GM21723 (cell line): ENCODE measurements around the gene MSI2.
"Not testable (repeated sequence)": the region's sequence is repeated elsewhere in the genome, so short reads cannot be mapped to it uniquely, and the experiment has no call there.

Source experiments
- ATAC-seq: cut with Tn5 transposase; IDR thresholded peaks from one replicate; pipeline ENCODE4 v1.9.1; 2021; ENCODE audit warnings: mild to moderate bottlenecking, moderate library complexity; ENCODE audit not compliant: unreplicated experiment

MSI2 gene

DNA sequence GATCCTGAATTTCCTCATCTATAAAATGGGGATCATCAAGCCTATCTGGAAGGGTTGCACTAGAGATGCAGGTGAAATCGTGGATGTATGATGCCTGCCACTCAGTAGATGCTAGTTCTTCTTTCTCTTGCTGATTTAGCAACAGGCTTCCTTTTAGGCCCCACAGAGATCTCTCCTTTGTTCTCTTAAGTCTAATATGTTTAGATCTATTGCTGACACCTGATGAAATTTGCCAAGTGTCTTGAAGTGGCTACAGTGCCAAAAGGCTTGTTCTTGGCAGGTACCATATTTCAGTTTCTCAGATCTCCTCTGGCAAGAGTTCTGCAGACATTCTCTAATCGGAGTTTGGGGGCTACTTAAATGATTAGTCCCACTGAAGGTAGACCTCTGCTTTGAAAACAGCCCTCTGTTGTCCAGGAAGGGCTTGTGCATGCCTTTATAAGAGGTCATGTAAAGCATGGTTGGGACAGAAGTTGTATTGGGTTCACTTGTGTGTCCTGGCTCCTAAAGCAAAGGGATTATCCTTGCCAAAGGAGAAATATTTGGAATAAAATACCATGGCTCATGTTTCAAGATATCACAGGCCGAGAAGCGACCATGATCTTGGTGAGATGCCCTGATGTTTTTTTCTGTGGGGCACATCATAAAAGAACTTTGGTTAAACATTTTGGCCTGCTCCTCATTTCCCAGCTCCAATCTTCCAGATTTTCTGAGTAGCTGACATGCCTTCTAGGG, 234.0 kb downstream of the MSI2 start:
- no peak for ATAC-seq

DNA sequence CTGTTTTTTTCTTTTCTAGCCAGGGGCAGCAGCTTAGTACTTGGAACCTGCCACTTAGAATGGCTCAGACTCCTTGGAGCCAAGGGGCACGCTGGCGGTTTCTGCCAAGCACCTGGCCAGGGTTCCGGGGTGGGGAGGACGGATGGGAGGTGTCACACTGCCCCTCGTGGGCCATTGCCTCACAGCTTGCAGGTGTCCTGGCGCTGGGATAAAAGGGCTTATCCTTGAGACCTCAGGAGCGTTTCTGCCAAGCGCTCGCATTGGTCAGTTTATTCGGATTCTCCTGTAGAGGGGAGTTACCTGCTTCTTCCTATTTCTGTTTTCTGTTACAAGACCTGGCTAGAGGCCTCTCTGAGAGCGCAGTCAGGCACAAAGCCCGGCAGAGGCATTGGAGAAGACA, 234.6 kb downstream of the MSI2 start:
- ATAC-seq = no peak

DNA sequence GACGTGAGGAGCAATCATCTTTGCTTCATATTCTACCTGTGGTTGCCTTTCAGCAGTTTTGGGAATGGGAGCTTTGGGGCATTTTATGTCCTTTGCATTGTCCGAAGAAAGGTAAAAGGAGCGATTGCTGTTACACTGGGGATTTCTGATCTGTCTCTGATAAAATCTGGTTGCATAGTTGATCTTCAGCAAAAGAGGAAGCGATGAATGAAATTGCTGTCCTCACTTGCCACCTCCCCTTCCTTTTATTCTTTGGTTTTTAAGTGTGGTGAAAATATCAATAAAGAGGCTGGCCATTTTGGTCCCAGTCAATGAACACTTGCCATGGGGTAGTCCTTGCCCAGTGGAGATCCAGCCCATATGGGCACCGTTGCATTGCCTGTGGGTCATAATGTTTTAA, 236.8 kb downstream of the MSI2 start:
- ATAC-seq = no peak

DNA sequence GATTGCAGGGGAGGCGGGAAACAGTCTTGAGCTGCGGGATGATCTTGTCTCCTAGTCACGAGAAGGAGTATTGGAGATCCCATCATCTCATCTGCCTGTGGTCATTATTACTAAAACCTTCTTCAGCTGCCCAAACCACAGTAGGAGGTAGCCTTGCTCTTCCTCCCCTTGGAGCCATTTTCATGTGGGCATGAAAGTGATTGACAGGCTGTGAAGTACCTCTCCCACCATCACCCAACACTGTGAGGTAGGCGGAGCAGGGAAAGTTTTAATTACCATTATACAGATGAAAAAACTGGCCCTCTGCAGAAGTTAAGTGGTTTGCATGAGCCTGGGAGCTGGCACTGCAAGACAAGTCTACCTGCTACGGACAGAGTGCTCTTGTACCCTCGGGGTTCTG, 237.3 kb downstream of the MSI2 start:
- ATAC-seq = no peak

DNA sequence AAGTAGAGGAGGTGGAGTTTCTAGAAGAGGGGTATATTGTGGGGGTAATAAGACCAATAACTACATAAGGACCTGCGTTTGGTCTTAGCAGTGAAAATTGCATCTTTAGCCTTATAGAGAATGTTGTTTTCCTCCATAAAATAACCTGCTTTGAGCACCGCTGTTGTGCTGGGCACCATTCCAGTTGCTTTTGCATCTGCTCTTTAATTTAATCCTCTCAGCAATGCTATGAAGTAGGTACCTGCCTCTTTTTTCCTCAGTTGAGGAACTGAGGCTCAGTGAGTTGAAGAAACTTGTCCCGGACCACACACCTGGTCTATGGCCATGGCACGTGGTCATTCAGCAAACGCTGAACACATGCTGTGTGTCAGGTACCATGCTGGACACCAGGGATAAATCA, 238.1 kb downstream of the MSI2 start:
- no peak for ATAC-seq

DNA sequence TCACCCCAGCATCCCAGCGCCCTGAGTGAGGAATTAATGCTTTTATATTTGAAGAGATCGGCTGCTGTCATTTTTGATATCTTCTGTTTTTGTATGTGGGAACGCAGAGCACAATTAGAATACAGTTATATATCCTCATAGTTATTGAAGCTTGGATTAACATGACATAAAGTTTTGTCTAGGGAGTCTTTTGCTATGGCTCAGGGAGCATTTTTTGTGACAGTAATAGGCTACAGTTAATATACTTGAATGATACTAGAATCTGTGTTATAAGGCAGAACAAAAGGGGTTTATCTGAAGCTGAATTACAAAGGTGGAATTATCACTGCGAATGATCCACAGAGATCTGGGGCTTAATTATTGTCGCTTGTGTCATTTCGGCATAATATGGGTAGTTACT, 239.4 kb downstream of the MSI2 start:
- no peak for ATAC-seq

DNA sequence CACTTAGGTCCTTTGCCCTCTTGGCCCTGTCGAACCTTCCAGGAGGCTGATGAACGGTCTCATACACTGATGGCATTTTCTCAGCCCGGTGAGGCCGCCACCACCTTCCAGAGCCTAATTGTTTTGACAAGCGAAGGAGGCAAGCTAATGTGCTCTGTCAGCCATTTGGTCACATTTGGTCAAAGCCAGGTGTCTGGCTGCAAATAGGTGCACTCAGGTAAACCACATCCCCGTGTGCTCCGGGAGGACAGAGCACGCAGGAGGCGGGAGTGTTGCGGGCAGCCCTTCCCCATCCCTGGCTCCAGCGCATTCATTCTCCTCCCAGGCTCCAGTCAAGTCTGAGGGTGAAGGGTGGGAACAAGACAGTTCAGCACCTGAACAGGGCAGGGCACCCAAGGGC, 240.1 kb downstream of the MSI2 start:
- ATAC-seq = no peak

DNA sequence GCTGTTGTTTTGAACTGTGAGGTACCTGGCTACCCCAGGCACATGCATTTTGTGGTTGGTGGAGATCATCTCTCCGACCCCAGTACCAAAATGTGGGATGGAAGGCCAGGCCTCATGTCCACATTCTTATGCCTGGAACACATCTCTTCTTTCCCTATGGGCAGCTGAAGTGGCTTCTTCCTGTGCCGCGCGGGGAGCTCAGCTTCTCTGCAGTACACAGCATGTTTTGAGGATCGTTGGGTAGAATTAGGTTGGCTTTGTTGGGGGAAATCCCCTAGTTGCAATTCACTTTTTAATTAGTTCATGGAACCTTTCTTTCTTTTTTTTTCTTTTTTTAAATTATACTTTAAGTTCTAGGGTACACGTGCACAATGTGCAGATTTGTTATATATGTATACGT, 242.1 kb downstream of the MSI2 start:
- no peak for ATAC-seq

DNA sequence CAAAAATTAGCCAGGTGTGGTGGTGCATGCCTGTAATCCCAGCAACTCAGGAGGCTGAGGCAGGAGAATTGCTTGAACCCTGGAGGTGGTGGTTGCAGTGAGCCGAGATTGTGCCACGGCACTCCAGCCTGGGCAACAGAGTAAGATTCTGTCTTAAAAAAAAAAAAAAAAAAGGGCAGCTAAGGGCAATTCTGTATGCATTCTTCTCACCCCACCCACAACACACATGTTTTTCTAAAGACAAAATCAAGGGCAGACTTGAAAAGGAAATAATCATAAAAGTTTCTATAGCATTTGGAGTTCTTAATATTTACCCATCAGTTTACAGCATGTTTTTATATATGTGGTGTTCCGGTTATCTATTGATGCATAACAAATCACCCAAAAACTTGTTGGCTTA, 242.9 kb downstream of the MSI2 start:
- not testable (repeated sequence) for ATAC-seq

DNA sequence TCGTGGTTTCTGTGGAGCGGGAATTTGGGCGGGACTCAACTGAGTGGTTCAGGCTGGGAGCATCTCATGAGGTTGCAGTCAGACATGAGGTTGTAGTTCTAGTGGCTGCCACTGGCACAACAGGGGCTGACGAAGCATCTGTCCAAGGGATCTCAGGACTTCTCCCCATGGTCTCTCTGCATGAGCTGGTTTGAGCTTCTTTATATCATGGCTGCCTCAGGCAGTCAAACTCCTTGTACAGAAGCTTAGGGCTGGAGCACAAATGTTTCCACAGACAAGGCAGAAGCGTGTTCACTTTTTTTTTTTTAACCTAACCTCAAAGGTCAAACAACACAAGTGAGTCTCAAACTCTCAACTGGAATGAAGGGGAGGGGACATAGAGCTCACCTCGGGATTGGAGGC, 243.3 kb downstream of the MSI2 start:
- ATAC-seq = no peak

DNA sequence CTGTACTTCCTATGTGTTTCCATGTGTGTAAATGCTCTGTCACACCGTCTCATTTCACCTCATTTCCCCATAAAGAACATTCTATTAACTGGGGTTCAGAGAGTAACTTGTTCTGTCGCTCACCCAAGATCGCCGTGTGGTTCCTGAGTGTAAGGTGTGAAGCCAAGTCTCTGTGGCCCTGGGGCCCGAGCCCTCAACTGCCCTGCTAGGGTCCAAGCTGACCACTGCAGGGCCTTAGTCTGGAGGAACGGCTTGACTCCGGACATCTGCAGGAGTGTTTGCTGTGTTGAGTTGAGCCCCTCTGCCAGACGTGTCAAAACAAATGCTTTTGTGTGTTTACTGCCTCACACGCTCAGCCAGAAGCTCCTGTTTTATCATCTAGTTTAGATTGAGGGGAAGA, 244.7 kb downstream of the MSI2 start:
- ATAC-seq = no peak

DNA sequence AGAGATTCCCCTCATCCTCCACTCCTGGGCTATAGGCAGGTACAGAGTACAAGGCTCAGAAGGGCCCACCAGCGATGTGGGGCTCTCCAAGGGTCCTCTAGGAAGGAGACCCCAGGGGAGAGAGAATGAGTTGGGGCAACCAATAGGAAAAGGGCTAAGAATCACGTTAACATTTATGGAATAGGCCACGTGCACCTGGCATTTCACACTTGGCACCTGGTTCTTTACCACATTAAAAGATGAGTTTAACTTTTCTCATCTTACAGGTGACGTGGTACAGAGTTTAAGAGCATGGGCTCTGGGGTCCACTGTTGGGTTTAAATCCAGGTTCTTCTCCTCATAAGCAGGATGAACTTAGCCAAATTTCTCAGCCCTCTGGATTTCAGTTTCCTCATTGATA, 245.7 kb downstream of the MSI2 start:
- no peak for ATAC-seq

DNA sequence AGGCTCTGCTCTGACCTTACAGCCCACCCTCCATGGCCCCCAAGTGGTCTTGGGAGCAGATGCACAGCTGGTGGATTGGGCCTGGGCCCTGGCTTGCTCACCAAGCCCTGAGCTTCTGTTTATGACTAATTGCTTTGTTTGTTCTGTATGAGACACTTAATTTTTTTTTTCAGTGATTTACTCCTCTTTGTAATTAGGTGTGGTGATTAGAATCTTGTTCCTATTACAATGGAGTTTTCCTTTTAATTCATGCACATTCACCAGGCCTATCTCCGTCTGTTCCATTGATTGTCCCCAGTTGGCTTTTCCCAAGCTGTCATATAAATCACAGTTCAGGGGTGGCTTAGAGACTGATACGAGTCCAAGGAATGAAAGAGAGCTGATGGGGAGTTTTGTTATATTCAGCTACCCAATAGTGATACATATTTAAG, 246.5 kb downstream of the MSI2 start:
- ATAC-seq = no peak

DNA sequence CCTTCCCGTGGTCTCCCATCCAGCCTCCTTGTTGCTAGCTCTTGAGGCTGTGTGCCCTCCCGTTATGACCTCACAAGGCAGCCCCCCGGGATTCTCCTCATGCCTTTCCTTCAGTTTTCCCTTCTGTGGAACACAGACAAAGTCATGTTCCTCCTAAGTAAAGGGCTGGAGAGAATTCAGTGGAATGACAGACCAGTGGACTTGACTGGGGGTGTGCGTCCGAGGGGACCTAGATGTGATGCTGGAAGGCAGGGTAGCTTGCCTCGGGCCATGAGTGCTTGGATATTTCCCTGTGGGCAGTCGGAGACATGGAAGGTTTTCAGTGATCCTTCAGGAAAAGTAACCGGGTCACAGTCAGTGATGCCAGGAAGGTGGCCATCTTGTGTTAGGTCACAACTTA, 247.9 kb downstream of the MSI2 start:
- ATAC-seq = no peak

DNA sequence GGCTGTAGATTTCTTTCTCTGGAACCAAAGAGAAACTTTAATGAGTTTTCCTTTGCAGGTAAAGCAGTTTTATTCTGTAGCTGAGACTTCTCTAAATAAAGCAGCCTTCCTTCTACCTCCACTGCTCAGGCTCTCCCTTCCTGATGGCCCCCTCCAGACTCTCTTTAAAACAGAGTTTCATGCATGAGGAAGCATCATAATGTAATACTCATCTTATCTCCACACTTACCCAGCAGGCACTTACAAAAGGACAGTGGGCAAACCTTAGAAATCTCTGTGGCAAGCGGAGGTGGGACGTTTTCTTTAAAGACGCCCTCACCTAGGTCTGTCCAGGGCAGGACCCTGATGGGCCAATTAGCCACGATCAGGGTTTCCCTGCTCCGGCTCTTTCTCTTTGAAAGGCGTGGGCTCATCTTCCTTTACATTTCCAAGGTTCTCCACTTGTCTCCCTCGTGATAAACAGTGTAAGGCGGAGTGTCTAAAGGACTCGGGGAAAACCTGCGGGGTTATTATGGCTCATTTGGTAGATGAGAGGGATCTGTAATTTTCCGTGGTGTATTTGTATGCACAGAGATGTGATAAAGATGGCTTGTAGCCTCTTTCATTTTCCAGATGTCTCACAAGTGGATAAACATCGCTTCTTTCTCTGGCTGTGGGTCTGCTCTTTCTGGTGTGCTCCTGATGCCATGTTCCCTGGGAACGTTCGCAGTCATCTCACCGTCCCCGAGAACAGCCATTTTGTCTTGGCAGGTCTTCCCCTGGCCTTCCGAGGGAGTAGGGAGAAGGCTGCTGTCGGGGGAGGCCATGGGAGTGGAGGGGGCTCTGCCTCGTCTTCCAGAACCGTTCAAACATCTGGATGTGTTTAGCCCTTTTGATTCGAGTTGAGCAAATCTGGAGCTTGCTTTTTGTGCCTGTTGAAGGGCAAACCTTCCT, 249.8 kb downstream of the MSI2 start:
- ATAC-seq = no peak

DNA sequence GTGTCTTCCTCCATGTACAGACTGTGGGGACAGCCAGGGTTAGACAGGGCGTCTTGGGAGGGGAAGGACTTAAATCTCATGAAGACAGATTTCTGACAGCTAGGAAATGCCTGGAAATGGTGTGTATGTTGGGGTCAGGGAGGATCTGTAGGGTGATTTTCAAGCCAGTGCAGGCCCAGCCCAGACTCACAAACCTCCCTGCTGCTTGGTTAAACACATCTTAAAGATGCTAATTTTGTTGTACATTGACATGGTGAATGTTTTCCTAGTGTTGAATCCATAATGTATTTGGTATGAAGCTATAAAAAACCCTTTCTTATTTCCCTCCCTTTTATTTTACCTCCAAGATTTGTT, 250.4 kb downstream of the MSI2 start:
- ATAC-seq = no peak

DNA sequence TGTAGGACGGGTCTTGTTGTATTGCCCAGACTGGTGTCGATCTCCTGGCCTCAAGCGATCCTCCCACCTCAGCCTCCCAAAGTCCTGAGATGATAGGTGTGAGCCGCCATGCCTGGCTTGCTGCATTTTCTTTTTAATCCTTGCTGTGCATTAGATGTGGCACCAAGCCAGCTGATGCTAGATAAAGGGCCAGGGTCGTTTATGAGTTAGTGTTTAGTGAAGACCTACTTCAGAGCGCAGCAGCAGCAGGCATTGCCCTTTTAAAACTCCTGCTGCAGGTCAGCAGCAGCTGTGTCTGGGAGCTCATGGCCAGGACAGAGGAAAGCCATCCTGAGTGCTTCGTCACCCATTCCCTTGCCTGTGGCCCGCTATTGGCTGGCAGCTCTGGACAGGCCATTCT, 251.5 kb downstream of the MSI2 start:
- no peak for ATAC-seq

DNA sequence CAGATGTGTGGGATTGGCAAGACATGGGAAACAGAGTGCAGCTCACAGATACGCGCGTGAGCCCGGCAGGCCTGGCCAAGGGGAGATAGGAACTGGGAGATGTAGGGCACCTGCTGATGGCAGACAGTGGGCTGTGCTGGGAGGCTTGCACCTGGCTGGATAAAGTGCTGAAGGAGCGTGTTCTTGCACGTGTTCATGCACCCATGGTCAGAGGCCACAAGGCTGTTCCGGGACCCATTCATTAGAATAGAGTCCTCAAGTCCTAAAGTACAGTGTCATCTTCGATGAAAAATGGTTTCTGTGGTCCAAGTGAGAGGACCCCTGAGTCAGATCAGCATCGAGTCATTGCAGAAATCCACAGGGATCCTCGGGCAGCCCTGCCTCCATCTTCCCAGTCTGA, 252.3 kb downstream of the MSI2 start:
- no peak for ATAC-seq

DNA sequence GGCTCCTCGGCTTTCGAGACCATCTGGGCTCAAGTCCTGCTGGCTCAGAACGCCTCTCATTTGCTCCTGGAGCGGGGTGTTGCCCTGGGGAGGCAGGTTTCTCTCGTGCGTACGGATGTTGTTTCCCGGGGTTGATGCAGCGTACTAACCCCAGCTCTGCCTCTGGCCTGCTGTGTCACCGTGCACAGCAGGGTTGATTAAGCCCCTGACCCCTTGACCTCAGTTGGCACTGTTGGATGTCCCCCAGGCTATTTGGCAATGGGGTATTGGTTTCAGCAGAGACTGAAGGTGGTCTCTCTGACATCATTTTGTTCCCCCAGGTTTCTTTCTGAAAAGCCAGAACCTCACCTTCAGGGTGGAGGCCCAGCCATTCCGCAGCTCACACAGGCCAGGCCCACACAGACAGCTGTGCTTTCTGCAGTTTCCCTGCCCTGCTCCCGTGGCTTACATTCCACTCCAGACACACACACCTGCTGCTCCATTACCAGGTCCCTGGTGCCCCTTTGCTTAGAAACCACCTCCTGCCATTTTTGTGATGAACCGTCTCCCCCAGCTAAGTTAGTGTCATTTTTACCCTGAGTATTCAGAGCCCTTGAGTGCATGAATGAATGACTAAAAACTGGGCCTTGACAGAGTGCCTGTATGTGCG, 255.3 kb downstream of the MSI2 start:
- no peak for ATAC-seq

DNA sequence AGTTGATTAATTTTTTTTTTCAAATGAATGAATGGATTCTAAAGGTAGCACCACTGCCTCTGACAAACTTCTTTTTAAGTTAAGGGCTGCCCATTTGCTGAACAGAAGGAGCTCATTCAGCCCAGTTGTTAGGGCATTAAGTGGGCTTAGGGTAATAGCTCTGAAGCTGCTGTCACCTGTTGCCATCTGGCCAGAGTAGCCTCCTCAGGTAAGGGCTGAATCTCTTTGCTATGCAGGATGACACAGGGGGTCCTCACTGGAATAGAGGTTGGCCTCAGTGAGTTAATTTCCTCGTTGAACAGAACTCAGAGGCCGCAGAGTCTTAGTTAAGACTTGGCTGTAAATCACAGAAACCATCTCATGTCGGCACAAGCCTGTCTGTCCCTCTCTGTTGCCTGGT, 255.9 kb downstream of the MSI2 start:
- ATAC-seq = no peak

DNA sequence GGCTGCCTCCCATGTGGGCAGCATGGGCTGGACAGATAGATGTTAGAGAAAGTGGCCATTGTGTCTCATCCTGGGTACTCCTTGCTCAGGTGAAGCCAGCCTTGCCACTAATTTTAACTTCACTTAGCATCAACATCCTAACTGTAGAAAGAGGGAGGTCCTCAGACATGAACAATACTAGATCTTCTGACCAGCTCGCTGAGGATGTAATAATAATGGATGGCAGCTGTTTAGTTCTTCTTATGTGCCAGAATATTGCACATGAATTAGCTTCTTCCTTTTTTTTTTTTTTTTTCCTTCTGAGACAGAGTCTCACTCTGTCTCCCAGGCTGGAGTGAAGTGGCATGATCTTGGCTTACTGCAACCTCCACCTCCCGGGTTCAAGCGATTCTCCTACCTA, 256.4 kb downstream of the MSI2 start:
- no peak for ATAC-seq

DNA sequence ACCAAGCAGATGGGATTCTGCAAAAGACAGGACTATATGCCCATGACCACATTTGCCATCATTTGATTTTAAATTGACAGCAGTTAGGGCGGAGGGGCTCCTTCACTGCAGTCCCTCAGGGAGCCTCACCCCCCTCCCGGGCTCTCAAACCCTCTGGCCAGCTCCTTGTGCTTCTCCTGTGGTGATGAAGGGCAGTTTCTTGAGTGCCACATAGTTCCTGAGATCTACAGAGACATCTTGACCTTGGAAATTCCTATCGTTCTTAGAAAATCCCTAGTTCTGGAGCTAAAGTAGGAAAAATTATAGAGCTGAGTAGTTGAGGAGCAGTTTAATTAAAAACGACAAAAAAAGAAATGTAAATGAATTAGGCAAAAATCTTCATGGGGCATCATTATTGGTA, 257.2 kb downstream of the MSI2 start:
- ATAC-seq = no peak
